ENCODE results near the gene RTKN2.

- TF ChIP-seq CTCF (IDR thresholded peaks at IDR 0.05): no peak
- TF ChIP-seq POLR2A (IDR thresholded peaks at IDR 0.05): no peak
Measured at GRCh38 chr10:62270020-62270419, 1.4 kb upstream of the RTKN2 start.
